ENCODE measurements around the gene ARHGEF16. TPM values are rescaled to one million over a fixed set of nuclear protein-coding genes. Genes with fewer than 3 reads are reported as not detected.
A peak's percentile ranks its signal among the peaks of the same experiment; 100 is the strongest.

Gene ARHGEF16
- total and polyA plus RNA-seq, 11 donors: 0.31 to 1.4 (median 0.51) TPM

DNA sequence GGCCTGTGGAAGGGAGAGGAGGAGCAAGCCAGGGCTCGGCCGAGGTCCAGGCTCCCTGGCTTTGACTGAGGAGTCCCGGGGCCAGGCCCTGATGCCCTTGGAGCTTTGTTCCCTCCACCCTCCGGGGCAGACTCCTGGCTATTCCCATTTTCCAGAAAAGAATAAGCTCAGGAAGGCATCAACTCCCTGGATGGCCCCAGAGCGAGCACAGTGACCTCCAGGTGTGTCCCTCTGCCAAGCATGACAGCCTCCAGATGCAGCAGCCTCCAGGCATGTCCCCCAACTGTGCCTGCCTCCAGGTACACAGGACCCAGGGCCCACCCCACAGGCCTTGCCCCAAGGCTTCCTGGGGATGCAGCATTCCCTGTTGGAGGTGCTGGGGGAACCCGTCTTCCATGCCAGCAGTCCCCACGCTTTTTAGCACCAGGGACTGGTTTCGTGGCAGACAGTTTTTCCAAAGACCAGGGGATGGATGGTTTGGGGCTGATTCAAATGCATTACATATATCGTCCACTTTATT, 15.7 kb upstream of the ARHGEF16 start:
- intact Hi-C loops (cut with DNase I): no loop called here
- Histone ChIP-seq H3K4me3 (no peak overlapping the region), H3K9me3 (no peaks in the 10 kb centered on the region), H3K27me3 (peaks cover 0 to 56% (median 6%) of the 10 kb centered on the region in 9 donors), H3K36me3 (peaks cover 0 to 2% (median 0%) of the 10 kb centered on the region in 9 donors), H3K27ac (no peak overlapping the region), H3K4me1 (no peaks in the 10 kb centered on the region)
- ATAC-seq: no peak
- TF ChIP-seq, protein P1, sequence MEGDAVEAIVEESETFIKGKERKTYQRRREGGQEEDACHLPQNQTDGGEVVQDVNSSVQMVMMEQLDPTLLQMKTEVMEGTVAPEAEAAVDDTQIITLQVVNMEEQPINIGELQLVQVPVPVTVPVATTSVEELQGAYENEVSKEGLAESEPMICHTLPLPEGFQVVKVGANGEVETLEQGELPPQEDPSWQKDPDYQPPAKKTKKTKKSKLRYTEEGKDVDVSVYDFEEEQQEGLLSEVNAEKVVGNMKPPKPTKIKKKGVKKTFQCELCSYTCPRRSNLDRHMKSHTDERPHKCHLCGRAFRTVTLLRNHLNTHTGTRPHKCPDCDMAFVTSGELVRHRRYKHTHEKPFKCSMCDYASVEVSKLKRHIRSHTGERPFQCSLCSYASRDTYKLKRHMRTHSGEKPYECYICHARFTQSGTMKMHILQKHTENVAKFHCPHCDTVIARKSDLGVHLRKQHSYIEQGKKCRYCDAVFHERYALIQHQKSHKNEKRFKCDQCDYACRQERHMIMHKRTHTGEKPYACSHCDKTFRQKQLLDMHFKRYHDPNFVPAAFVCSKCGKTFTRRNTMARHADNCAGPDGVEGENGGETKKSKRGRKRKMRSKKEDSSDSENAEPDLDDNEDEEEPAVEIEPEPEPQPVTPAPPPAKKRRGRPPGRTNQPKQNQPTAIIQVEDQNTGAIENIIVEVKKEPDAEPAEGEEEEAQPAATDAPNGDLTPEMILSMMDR (IDR thresholded peaks at IDR 0.05): no peak
- TF ChIP-seq POLR2A (IDR thresholded peaks at IDR 0.05): no peak
- DNase-seq: peak in 1 of 5 donors; percentile 33
- WGBS, 4 donors: 80 to 85% (median 82%) methylated on average over 8 to 9 of the region's 9 CpGs

DNA sequence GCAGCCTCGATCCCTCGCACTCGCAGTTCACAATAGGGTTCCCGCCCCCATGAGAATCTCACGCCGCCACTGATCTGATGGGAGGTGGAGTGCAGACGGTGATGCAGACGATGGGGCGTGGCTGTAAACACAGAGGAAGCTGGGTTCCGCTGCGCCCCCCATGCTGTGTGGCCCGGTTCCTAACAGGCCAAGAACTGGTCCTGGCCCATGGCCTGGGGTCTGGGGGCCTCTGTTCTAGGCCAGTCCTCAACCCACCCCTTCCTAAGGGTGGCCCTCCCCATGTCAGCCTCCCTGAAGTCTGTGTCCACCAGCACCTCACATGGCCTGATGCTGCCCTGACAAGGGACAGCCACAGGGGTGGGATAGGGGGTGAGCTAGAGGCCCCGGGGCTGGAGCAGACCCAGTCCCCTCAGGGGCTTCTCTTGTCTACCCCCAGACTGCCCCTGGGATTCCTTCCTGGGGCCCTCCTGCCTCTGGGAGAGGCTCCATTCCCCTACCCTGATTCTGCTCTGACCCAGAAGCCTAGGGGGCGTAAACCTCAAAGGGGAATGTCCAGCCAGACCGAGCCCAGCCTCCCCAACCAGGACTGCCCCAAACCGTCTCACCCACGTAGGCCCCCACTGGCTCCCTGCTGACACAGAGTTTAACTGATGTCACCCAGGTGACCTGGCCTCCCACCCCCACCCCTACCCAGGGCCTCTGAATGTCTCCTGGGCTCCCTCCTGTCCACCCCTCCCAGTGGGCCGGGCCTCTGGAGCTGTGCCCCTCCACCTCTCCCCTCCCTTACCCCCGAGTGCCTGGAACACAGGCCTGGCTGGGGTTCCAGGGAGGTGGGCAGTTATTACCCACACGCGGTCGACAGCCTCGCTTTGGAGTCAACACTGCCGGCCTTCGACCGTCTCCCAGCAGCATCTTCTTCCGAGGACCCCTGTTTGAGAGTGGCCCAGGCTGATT, 14.8 kb upstream of the ARHGEF16 start:
- Histone ChIP-seq H3K27me3 (peaks cover 0 to 65% (median 6%) of the 10 kb centered on the region in 9 donors), H3K4me1 (no peaks in the 10 kb centered on the region), H3K36me3 (no peaks in the 10 kb centered on the region), H3K27ac (no peak overlapping the region), H3K4me3 (no peak overlapping the region), H3K9me3 (no peaks in the 10 kb centered on the region)
- ATAC-seq (peak in 1 of 4 donors; percentile 18), DNase-seq (peak in 2 of 5 donors; percentile 12 to 54)
- 63 to 74% (median 66%) methylated on average over 22 to 27 of the region's 27 CpGs for WGBS, 4 donors
- intact Hi-C loops (cut with DNase I): no loop called here
- TF ChIP-seq, protein P1 (IDR thresholded peaks at IDR 0.05): no peak
- TF ChIP-seq POLR2A (IDR thresholded peaks at IDR 0.05): no peak

DNA sequence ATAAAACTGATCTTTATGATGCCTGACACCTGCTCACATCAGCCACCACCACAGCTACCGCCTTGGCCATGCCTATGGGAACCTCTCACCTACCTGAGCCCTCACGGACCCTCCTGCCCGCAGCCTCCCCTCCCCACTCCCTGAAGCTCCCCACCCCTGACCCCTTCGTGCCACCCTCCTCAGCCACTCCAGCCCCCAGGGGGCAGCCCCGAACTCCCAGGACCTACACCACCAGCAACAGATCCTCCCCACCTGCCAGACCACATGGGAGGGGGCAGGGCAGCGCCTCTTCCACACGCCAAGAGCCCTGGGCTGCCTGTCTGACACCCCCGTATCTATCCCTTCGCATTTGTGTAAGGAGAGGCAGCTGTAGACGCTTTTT, 14.2 kb upstream of the ARHGEF16 start:
- ATAC-seq (no peak), DNase-seq (peak in 2 of 5 donors; percentile 21 to 46)
- Histone ChIP-seq H3K27me3 (peaks cover 0 to 66% (median 6%) of the 10 kb centered on the region in 9 donors), H3K36me3 (no peaks in the 10 kb centered on the region), H3K9me3 (peaks cover 0 to under 1% (median 0%) of the 10 kb centered on the region in 12 donors), H3K4me3 (no peak overlapping the region), H3K4me1 (no peaks in the 10 kb centered on the region), H3K27ac (no peak overlapping the region)
- intact Hi-C loops (cut with DNase I): no loop called here
- 48 to 61% (median 52%) methylated on average over 5 to 10 of the region's 10 CpGs for WGBS, 4 donors
- no peak for TF ChIP-seq POLR2A (IDR thresholded peaks at IDR 0.05)
- TF ChIP-seq, protein P1 (IDR thresholded peaks at IDR 0.05): no peak

Data from heart left ventricle (tissue), 16 donors.